IPS-NIHi7 (cell line): ENCODE results near the gene DCC.

Source experiments
- DNase-seq: peaks from one replicate; pipeline ENCODE4 v3.0.0; 2012; ENCODE audit warnings: mixed read lengths; ENCODE audit errors: extremely low spot score

DCC gene

DNA sequence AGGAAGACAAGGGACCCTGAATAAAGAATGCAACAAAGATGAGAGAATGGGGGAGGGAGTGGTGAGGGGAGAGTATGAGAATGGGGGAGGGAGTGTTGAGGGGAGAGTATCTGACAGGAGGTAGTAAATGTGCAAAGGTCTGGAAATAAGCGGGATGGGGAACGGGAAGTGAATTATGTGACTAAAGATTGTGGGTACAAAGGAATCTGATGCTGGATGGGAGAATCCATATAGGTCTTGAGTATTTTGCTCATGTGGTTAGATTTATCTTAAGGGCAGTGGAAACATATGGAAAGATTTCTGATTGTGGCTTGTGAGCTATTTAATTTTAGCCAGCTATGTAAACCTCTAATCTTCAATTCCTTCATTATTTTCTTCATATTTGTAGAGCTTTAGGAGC, 593.4 kb downstream of the DCC start:
- no peak for DNase-seq

DNA sequence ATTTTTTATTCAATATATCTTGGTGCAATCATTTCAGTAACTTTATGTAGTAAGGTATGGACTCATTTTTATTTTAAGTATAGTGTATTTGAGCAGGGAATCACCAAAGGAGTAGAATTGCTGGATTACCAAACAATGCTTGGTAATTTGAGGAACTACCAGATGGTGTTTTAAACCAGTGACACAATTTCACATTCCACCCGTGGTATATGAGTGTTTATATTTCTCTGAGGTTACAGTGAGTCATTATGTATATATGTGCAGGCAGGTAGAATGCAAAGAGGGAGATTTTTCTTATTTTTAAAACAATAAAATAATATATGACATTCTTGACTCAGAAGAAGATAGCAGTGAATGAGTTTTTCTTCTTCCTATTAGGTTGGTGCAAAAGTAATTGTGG, 596.9 kb downstream of the DCC start:
- no peak for DNase-seq

DNA sequence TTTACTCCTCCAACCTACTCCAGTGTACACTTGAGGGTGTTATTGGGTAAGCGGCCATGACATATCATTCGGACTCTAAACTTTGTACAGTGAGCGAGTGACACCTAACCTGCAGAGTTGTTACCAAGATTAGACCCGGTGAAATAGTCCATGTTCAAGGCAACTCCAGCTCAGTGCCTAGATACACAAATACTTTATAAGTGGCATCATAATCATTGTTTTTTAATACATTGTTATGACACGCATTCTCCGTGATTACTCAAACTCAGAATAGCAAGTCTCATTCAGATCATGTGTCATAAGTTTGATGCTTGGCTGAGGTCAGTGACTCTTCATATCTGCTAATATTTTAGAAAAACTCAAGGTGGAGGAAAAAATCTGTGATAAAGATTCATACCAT, 597.8 kb downstream of the DCC start:
- no peak for DNase-seq

DNA sequence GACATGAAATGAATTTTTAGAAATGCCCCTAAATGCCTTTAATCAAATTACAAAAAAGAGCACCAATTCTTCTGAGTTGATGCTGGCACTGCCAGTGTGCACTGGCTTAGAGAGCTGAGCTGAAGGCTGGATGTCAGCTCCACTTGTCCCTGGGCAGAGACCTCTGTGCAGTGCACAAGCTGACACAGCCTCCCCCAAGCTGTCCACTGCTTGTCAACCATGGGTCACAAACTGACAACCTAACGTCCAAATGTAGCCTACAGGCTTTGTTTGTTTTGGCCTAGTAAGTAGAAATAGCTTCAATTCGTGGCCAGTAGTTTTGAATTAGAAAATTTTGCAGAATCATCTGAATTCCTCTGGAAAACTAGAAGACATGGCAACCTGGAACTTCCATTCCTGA, 605.6 kb downstream of the DCC start:
- no peak for DNase-seq

DNA sequence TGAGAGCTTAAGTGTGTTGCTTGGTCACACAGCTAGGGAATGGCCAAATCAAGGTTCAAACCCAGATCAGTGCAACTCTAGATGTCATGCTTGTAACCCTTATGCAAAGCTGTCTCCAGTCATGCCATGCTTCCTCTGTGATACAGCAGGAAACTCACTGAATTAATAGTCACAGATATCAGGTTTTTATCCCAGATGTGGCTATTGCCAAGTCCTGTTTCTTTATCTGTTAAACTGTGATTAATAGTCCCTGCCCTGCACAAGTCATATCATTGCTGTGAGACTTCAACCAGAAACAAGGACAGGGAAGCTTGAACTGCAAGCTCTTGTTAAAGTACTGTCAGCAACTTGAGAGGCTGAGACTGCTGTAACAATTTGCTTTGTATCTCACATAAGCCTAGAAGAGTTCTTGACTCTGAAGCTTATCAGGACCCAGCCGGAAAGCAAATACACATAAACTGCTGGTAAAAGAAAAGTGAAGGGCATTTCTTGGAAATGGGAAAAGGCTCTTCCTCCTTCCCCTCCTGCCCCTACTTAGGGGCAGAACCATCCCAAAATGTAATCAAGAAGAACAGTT, 609.0 kb downstream of the DCC start:
- no peak for DNase-seq

DNA sequence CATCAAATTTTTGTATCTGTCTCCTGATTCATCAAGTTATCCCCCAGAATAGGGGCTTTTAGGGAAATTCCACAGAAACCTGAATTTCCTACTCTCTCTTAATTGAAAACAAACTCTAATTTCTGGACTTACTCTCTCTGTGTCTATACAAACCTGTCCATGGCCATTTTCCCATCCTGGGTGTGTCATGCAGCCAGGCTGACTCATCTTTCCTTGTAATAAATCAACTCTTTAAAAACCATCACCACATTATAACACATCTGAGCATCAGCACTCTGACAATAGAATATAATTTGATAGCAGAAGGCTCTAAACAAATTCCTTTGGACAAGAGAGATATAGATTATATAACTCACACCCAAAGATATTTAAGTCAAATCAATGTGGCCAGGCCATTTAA, 610.2 kb downstream of the DCC start:
- DNase-seq: no peak

DNA sequence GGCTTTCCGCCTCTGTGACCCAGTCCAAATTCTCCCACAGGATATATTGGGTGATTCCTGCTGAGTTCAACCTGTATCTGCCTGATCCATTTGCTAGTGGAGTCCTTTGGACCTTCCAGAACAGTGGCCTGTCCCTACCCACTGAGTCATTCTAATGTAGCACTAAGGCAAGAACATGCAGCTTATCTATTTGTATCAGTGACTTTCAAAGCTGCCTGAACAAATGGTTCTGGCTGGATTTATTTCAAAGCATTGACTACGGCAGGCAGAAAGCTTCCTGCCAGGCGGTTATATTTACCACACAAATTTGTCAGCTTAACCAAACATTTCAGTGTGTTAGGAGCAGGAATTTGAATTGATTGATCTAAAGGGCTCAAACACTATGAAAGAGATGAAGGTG, 613.4 kb downstream of the DCC start:
- no peak for DNase-seq

DNA sequence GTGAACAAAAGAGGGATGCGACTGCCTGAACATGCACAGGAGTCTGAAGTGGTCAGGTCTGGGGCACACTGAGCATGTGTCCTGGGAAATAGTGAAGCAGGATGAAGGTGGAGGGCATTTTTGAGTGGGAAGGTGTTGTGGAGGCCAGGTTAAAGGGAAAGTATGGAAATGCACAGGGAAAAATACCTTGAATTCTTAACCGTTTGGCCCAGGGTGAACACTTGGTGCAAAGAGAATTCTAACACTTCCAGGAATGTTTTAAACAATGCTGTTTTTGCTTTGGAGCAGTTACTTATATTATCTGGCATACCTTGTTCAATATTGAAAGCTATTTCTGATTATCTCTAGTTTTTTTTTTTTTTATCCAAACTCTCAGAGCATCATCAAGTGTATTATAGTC, 623.5 kb downstream of the DCC start:
- no peak for DNase-seq

DNA sequence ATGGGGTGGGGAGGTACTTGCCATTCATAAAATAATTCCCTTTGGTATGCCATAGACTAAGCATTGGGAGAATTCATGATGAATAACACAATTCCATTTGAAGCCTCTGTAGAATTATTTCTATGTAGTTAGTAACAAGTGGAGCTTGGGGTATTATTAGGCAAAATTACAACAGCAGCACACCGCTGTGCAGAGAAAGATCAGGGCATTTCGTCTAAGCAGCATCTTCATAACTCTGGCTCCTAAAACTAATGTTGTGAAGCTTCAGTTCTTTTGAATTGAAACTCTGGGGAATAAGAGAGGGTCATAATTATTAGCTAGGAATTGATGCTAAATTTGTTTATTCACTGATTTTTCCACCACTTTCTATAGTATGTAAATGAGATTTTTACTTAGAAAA, 630.7 kb downstream of the DCC start:
- no peak for DNase-seq

DNA sequence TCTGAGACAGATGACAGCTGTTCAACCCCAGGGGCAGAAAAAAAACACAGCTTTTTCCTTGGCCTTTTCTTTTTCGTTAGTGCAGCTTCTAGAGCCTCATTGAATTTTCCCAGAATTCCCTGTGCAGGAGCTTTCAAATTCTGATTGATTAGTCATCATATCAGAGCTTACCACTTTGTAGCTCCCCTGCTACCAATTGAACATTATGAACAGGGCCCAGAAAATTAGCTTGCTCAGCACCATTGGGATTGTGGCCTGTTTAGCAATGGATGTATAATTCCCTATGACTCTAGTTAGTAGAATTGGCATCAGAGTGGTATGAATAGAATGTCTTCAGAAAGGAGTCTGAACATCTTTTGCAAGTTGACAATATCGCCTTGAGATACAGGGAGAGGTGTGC, 631.1 kb downstream of the DCC start:
- no peak for DNase-seq

DNA sequence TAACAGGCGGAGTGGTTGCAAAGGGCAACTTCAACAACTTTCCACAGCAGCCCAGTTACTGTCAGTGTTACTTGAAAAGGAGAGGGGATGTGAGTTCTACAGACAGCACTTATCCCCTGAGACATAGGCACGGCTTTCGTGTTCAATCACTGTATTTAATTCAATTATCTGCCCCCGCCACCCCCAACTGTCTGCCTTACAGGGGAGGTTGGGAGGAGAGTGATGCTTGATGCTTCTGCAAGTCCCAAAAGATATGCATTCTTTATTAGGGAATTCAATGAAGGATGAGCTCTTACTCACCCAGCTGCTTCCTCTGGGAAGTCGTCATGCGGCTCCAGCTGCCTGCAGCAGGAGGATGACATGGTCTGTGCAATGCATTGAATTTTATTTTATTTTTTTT, 639.9 kb downstream of the DCC start:
- no peak for DNase-seq

DNA sequence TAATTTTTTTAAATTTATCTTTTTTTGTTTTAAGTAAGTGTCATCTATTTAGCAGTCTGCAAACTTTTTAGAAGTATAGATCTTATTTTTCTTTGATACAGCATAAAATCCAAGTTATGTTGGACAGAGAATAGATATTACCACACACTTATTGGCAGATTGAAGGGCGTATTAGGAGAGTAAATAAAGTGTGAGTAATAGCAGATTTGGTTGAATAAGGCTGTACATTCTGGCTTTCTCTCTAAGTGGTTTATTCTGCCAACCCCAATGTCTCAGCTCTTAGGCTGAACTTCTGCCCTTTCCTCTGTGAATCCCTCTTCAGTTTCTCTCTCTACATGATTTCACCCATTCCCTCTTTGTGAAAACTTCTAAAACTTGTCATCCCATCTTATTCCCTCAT, 651.2 kb downstream of the DCC start:
- no peak for DNase-seq

DNA sequence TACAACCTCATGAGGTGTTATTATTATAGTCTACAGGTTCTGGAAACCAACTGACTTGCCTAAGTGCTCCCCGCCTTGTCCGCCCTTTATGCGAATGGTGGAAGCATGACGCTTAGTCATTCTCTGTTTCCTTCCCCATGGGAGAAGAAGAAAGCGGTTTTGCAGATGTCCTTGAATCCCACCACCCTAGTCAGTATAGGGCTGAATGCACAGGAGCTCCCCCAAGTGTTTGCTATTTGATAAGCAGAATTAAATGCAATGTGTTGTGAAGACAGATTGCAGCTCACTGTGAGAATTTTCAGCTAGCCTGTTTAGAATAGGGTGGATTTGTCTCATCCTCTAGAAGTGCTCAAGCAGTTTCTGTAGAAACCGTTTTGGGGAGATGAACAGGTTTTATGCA, 652.0 kb downstream of the DCC start:
- peak; percentile 69 for DNase-seq

DNA sequence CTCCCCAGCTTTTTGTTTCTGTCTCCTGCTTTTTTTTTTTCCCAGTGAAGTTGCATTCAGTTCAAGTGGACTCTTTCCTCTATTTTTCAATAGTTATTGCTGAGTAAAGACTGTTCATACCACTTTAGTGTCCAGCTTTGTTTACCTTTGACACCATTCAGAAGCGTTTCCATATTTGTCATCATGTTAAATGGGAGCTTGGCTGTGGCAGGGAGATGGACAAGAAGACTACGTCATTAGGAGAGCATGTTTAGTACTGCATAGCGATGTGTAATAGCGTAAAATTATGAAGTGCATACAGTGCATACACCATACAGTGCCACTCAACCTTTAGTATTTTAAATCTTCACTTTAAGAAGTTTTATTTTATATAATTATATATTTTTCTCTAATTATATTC, 655.9 kb downstream of the DCC start:
- no peak for DNase-seq

DNA sequence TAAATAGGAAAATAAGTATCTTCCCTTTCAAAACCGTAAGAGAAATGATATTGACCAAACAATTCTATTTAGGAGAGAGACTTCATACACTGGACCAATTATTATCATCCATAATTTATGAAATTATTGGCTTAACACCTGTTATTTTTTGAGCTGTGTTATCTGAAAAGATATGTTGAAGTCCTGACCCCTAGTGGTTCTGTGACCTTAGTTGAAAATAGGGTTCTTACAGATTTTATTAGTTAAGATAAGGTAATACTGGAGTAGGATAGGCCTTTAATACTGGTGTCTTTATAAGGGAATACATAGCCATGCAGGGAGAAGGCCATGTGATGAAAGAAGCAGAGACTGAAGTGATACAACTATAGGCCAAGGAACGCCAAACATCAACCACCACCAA, 659.6 kb downstream of the DCC start:
- no peak for DNase-seq

DNA sequence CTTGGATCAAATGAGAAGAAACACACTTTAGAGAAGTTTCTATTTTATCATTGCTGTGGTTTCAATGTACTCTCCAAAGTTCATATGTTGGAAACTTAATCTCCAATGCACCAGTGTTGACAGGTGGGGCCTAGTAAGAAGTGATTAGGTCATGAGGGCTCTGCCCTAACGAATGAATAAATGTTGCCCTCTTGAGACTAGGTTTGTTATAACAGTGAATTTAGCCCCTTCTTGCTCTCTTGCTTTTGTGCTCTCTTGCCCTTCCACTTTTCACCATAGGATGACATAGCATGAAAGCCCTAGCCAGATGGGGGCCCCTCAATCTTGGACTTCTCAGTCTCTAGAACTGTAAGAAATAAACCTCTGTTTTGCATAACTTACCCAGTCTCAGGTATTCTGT, 664.8 kb downstream of the DCC start:
- peak; percentile 20 for DNase-seq

DNA sequence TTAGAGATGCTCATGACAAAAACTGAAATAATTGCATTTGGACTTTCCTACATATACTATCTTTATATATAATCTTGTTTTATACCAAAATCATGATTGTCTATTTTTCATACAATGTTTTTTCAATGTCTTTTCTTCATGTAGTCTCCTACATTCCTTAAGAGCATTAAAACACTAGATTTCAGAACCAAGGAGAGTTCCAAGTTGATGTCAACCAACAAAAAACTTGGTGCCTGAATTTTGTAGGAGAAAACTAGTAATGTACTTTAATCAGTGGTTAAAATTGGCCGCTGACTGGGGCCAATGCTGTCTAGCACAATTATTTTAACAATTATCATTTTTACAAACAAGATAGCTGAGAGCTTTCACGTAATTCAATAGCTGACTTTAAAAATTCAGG, 678.8 kb downstream of the DCC start:
- DNase-seq: no peak

DNA sequence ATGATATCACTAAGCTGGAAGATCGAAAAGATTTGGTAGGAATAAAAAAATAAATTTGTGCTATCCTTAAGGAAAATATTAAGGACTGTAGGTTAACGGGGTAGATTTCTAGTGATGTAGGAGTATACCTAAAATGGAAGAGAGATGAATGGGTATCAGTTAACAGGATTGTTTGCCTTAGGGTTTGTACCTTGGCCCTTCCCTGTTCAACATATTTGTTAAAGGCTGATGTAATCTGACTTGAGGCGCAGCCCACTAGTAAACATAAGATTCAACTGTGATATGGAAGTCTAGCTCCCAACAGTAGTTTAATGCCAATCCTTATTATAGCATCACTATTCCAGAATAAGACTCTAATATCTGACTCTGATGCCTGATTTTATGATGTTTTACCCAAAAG, 685.2 kb downstream of the DCC start:
- no peak for DNase-seq

DNA sequence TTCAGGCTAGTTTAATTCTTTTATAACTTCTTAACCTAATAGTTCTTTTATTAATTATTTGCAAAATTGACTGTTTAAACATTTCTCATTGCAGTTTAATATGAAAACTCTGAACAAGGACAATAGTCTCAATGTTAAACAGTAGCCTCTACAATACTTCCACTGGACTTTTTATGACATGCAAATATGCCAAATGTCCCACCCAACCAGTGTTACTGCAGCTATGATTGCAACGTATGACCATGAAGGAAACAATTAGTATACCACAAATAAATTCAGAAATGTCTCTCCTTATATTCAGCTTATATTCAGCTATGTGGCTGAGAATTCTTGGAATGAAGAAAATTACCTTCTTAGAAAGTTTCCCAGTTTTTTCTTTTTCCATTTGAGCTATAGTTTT, 688.6 kb downstream of the DCC start:
- no peak for DNase-seq

DNA sequence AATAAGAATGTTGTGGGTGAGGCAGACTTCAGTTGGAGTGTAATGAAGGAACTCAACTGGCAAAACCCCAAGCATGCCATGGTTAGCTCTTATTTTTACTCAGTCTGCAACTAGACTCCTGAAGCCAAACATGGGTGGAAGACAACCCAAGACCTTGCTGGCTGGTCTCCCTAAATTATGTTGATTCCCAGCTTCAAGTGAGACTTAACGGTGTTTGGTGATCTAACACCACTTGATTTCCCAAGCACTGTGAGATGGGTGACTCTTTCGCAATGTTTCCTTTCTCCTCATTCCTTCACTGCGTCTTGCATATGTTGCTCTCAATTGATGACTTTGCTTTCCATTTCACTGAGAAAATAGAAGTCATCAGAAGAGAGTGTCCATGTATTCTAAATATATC, 693.1 kb downstream of the DCC start:
- no peak for DNase-seq

DNA sequence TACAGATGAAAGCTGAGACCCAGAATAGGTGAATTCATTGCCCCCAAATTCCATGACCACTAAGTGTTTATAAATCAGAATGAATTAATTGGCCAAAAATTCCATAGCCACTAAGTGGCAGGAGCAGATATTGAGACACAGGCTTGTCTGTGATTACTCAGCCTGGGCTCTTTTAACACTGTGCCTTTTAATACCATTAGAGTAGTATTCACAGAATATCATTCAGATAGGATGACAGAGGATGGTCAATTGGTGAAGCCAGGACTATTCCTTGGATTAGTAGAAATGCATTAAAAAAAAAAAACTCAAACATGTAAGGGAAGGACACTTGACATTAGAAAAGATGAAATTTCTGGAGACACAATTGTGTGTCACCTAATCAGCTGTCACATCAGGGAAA, 698.6 kb downstream of the DCC start:
- no peak for DNase-seq

DNA sequence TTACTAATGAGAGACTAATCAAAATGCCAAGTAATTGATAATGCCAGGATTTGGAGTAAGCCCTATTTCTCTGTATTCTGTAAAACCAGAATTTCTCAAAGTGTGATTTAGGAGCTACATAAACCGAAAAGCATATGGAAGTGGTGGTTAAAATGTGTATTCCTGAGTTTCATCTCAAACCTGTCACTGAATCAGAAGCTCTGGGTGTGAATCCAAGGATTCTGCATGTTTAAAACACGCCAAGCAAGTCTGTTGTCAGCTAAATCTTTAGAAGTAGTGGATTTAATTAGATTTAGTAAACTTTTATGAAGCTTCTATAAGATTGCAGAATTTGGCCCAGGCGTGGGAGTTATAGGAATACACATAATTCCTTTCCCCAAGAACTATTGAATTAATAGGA, 700.3 kb downstream of the DCC start:
- no peak for DNase-seq

DNA sequence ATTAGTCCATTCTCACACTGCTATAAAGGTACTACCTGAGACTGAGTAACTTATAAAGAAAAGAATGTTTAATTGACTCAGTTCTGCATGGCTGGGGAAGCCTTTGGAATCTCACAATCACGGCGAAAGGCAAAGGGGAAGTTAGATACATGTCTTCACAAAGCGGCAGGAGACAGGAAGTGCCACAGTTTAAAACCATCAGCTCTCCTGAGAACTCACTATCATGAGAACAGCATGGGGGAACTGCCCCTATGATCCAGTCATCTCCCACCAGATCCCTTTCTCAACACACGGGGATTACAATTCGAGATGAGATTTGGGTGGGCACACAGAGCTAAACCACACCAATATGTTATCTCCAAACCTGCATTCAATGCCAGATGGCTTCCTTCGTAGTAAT, 716.1 kb downstream of the DCC start:
- no peak for DNase-seq

DNA sequence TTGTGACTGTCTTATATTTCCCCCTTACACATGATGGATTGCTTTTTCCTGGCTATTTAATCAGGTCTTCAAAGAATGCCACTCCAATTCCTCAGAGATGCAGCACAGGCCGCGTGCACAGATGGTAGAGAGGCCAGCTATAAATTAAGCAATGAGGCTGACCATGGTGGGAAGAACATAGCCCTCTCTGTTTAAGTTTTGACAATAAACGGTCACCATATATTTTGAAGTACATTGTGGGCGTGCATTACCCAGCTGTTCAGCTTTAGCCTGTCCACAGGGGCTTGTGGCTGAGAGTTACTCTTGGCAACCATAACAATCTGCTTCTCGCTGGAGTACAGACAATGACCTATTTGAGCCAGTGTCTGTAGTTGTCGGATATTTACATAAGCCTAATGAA, 730.8 kb downstream of the DCC start:
- no peak for DNase-seq

DNA sequence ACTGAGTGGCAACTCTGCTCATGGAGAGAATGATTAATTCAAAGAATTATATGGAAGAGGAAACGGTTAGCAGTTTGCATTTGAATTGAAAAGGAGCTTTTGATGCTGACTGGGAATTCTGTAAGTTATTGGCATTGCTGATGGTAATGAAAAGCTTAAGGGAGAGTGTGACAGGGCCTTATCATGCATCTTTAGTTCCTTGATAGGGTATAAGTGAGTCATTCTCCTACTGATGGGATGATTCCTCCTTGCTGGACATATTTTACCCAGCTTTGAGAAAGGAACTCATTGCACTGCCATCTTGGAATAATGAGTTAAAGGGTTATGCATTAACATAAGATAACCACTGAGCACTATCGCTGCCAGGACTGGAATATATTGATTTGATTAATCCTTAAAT, 740.7 kb downstream of the DCC start:
- DNase-seq: no peak
